CD4-positive, alpha-beta T cell treated with Interleukin-2 at 100 ng/mL for 4 hours (primary cell): Measurements from ENCODE around the gene LTBP3.

Source experiments
- DNase-seq: peaks from one replicate; pipeline ENCODE4 v3.0.0-alpha.2; 2020; ENCODE audit warnings: low spot score

Gene LTBP3

GRCh38 chr11:65496304-65497140 is 61.6 kb downstream of the LTBP3 start:
- no peak for DNase-seq

DNA sequence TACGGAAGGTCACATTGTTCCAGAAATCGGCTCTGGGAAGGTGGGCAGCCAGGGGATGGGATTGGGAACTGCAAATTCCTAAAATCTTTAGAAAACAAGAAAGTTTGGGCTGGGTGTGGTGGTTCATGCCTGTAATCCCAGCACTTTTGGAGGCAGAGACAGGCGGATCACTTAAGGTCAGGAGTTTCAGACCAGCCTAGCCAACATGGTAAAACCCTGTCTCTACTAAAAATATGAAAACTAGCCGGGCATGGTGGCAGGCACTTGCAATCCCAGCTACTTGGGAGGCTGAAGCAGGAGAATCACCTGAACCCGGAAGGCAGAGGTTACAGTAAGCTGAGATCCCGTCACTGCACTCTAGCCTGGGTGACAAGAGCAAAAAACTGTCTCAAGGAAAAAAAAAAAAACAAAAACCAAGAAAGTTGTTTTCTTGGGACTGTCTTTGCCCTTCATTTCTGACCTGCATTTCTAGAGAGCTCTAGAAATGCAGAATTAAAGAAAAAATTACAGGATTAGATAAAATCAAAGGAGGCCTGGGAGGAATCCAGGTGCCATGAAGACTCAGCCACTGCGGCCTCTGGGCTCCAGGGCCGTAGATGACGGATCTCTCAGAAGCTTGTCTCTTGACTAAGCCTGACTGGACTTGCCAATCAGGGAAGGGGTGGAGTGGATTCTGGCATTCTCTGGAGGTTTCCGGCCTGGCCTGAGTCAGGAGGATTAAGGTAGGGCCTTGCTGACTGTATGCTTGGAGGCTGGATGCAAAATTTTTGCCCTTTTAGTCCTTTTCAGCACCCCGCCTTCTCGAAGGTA is 64.6 kb downstream of the LTBP3 start:
- DNase-seq, result no peak

GRCh38 chr11:65492637-65493366 is 65.4 kb downstream of the LTBP3 start:
- no peak for DNase-seq

GRCh38 chr11:65492387-65492636 is 65.8 kb downstream of the LTBP3 start:
- DNase-seq, result no peak

GRCh38 chr11:65491614-65492386 is 66.4 kb downstream of the LTBP3 start:
- DNase-seq, result no peak

GRCh38 chr11:65491163-65491465 is 67.0 kb downstream of the LTBP3 start:
- DNase-seq, result no peak

GRCh38 chr11:65489706-65490320 is 68.3 kb downstream of the LTBP3 start:
- DNase-seq, result no peak

DNA sequence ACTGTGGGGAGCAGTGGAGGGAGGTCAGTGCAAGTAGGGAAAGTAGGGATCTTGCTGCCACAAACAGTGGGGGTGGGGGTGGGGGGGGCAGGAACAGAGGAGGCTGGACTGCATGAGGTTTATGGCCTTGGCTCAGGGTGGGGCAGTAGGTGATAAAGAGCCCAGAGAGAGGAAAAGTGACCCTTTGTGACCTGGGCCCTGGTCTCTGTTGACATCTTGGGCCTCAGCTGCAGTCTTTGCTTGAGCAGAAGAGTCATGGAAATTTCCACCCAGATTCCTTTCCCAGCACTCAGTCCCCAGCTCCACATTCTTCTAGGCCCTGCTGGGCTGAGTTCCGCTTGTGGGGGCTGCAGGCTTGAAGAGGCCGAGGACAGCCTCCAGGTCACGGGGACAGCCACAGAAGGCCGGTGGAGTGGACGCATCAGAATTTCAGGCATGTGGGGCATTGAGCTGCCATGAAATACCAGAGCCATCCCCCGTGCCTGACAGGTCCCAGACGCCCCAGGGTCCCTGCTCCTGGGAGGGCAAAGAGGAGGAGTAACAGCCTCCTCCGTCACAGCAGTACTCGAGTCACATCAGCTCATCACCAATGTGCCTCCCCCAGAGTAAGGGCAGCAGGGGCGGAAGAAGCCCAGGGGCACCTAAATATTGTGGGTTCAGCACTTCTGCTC is 69.0 kb downstream of the LTBP3 start:
- no peak for DNase-seq
